Activated naive CD4-positive, alpha-beta T cell treated with anti-CD3 and anti-CD28 coated beads, Interleukin-2, amount 50 U/mL, for 24 hours (primary cell): ENCODE results near the gene FYB1.
A peak's percentile ranks its signal among the peaks of the same experiment; 100 is the strongest.

Experiments used
- H3K27ac Mint-ChIP-seq: one replicate; pipeline ENCODE4 v1.8.0; 2021; ENCODE audit warnings: mild to moderate bottlenecking, mixed read lengths
- H3K27me3 Mint-ChIP-seq: one replicate; pipeline ENCODE4 v1.8.0; 2021; ENCODE audit warnings: mixed read lengths
- H3K36me3 Mint-ChIP-seq: one replicate; pipeline ENCODE4 v1.8.0; 2021; ENCODE audit warnings: mixed read lengths
- H3K4me1 Mint-ChIP-seq: one replicate; pipeline ENCODE4 v1.8.0; 2021; ENCODE audit warnings: mixed read lengths
- H3K4me3 Mint-ChIP-seq: one replicate; pipeline ENCODE4 v1.8.0; 2021; ENCODE audit warnings: mild to moderate bottlenecking, mixed read lengths
- H3K9me3 Mint-ChIP-seq: one replicate; pipeline ENCODE4 v1.8.0; 2021; ENCODE audit warnings: mixed read lengths

The FYB1 gene

DNA sequence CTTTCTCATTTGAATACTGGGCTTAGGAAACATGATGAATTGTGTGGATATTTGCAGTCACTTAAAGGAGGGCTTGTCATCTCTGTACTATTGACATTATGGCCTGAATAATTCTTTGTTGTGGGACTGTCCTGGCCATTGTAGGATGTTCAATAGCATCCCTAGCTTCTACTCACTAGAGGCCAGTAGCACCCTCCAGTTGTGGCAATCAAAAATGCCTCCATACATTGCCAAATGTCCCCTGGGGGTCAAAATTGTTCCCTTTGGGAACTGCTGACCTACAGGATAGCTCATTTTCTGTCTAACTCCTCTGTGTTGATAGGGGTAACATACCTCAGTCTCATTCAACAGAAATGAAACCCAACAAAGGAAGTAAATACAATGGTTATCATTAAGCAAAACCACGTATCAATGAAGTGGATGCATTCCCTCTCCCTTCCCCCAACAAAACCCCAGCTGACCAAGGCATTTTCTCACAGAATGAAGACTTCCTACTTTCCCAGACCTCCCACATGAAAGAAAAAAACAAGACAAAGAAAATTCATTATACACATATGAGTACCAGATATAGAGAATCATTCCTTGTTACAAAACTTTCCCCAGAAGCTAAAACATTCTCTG is 18.1 kb downstream of the FYB1 start:
- Mint-ChIP-seq H3K4me3 (peak overlapping the region; percentile 94), H3K4me1 (peaks cover 46% of the 10 kb centered on the region), H3K36me3 (peaks cover 2% of the 10 kb centered on the region), H3K9me3 (no peaks in the 10 kb centered on the region), H3K27me3 (no peaks in the 10 kb centered on the region), H3K27ac (peak overlapping the region; percentile 97)

DNA sequence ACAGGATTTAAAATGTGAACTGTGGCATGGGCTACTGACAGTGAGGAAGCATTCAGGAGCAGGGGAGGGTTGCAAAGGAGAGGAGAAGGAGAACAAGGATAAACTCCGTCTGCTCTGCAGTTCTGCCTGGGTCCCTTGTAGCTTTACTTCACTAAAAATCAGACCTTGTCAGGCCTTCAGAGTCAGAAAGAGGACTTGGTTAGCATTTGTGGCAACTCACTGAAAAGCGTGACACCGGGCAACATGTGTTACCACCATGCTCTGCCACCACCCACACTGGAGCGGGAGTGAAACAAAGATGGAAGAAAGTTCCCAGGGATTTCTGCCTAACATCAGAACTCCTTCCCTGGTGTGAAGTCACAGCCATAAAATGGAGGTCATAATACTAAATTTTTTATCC is 19.3 kb downstream of the FYB1 start:
- peak overlapping the region; percentile 94 for H3K4me3 Mint-ChIP-seq
- H3K9me3 Mint-ChIP-seq: no peaks in the 10 kb centered on the region
- H3K36me3 Mint-ChIP-seq: peaks cover 2% of the 10 kb centered on the region
- H3K4me1 Mint-ChIP-seq: peaks cover 42% of the 10 kb centered on the region
- no peaks in the 10 kb centered on the region for H3K27me3 Mint-ChIP-seq
- peak overlapping the region; percentile 97 for H3K27ac Mint-ChIP-seq

DNA sequence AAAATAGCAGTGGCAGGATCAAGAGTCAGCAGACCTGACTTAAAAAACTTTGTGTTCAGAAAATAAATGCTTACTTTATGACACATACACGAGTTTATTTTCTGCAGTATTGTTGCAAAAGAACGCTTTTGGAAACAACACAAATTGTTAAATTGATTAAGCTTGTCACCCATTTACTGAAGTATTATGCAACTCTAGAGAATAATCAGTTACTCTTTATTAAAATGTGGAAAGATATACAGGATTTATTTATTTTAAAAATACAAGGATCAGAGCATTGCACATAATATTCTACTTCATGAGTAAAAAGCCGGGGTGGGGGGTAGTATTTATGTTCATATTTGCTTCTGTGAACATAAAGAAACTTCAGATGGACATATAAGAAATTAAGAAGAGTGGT is 20.0 kb downstream of the FYB1 start:
- Mint-ChIP-seq H3K4me3 (peak overlapping the region; percentile 94), H3K27me3 (no peaks in the 10 kb centered on the region), H3K27ac (peak overlapping the region; percentile 97), H3K4me1 (peaks cover 42% of the 10 kb centered on the region), H3K36me3 (peaks cover 5% of the 10 kb centered on the region), H3K9me3 (no peaks in the 10 kb centered on the region)

DNA sequence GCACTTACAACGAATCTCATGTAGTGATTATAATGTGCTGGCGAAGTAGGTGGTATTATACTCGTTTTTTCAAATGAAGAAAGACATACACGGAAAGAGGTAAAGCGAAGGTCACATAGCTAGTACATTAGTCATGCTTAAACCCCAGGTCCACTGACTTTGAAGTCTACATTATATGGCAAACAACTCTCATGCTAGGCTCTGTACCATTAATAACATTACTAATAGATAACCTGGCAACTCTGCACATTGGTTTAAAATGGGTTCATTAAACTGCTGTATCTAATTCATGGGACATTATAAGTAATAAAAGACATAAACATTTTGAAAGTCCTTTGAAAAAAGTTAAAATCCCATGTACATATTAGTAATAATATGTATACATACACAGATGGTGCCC is 21.2 kb downstream of the FYB1 start:
- no peaks in the 10 kb centered on the region for H3K9me3 Mint-ChIP-seq
- peaks cover 44% of the 10 kb centered on the region for H3K4me1 Mint-ChIP-seq
- peak overlapping the region; percentile 77 for H3K27ac Mint-ChIP-seq
- peaks cover 5% of the 10 kb centered on the region for H3K36me3 Mint-ChIP-seq
- no peaks in the 10 kb centered on the region for H3K27me3 Mint-ChIP-seq
- peak overlapping the region; percentile 85 for H3K4me3 Mint-ChIP-seq

DNA sequence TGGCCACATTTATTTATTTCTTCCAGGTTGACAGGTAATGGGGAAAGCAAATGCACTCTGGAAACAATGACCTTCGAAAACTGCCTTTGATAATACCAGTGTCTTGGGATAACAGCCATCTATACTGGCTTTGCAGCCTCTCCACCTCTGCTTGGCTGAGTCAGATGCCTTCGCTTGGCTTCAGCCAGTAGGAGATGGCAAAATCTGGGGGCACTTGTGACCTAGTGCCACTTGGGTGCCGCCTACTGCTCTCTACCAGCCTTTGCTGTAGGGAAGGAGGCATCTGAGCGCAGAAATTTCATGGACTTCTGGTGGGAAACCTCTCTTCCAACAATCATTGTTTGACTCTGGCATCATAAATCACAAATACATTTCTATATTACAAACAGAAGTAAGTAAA is 21.8 kb downstream of the FYB1 start:
- Mint-ChIP-seq H3K36me3 (peaks cover 5% of the 10 kb centered on the region), H3K27ac (peak overlapping the region; percentile 88), H3K27me3 (no peaks in the 10 kb centered on the region), H3K4me3 (peak overlapping the region; percentile 85), H3K4me1 (peaks cover 46% of the 10 kb centered on the region), H3K9me3 (no peaks in the 10 kb centered on the region)

DNA sequence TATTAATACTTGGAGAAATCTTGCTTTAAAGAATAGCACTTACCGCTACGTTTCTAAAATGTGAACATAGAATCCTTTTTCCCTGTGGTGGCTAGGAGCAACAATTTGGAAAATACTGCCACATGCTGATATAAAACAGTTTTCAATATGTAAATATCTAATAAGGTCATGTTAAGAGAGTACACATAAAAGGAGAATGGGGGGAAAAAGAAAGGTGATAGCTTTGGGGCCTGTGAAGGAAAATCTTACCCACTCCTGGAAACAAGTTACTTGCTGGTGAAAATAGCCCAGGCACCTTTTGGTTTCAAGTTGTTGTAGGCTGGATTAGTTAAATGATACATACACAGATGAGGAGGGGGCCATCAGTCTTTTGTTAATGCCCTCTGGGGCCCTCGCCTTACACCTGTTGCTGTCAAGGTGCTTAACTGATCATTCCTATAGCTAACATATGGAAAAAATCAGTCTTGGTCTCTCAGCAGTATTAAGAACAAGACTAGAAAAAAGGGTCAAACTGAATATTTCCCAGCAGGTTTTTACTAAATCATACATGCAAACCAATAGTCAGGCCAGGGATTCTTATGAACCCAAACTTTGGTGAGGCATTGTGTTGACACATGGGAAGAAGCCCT is 24.1 kb downstream of the FYB1 start:
- Mint-ChIP-seq H3K27ac (peak overlapping the region; percentile 99), H3K36me3 (peaks cover 5% of the 10 kb centered on the region), H3K9me3 (no peaks in the 10 kb centered on the region), H3K4me3 (peak overlapping the region; percentile 89), H3K4me1 (peaks cover 68% of the 10 kb centered on the region), H3K27me3 (no peaks in the 10 kb centered on the region)

DNA sequence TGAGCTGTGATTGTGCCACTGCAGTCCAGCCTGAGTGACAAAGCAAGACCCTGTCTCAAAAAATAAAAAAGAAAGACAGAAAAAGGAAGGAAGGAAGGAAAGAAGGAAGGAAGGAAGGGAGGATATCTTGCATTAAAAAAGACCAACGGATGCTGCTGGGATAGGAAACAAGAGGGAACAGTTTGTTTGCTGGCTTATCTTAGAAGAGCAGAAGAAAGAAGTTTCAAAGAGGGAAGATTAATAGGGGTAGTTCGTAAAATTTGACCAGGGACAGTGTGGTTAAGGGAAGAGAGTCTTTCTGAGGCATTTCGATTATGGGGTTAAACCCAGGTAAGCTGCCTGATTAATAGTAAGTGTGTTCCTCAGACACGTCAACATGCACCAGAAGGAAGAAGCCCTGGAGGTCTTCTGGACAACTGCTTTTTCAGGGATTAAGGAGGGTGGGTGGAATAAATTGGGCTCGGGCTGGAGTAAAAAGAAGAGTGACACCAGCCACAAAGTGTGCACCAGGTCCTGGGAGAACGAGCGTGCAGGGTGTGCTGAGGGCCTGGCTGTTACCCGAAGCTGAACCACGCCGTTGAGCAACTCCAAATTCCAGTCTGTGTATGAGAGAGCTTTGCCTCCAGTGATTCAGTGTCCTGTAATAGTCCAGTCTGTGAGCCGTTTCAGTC is 24.8 kb downstream of the FYB1 start:
- H3K27ac Mint-ChIP-seq: peak overlapping the region; percentile 99
- H3K4me1 Mint-ChIP-seq: peaks cover 75% of the 10 kb centered on the region
- no peaks in the 10 kb centered on the region for H3K27me3 Mint-ChIP-seq
- H3K4me3 Mint-ChIP-seq: peak overlapping the region; percentile 89
- no peaks in the 10 kb centered on the region for H3K9me3 Mint-ChIP-seq
- peaks cover 6% of the 10 kb centered on the region for H3K36me3 Mint-ChIP-seq

DNA sequence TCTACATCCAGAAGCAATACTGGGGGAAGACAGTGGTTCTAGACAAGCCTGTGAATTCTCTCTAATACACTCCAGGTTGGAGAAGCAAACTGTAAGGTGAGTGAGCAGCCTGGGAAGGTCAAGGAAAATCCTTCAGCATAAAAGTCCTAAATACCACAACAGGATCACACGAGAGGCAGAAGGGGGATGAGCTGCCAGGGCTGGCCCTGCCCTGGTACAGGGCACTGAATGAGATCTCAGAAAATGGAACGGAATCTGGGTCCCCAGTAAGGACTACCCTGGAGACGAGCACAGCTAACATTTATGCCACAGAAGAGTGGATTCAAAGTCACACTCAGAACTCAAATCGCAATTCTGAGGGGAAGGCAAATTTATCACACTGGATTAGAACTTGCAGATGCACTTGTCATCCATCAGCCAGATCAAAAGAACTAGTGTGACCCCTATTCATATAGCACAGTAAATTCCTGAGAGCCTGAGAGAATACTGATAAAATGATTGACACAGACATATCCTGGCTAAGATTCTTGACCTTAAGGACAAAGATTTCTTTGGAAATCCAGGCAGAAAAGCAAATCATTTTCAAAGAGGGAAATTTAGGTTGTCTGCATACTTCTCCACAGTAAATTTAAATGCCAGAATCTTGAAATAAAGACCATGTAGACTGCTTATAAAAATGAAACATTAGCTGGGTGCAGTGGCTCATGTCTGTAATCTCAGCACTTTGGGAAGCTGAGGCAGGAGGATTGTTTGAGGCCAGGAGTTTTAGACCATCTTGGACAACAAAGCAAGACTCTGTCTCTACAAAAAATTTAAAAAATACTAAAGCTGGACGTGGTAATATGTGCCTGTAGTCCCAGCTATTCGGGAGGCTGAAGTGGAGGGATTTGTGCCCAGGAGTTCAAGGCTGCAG is 25.6 kb downstream of the FYB1 start:
- peak overlapping the region; percentile 89 for H3K4me3 Mint-ChIP-seq
- H3K36me3 Mint-ChIP-seq: peaks cover 6% of the 10 kb centered on the region
- peaks cover 83% of the 10 kb centered on the region for H3K4me1 Mint-ChIP-seq
- H3K27me3 Mint-ChIP-seq: no peaks in the 10 kb centered on the region
- no peaks in the 10 kb centered on the region for H3K9me3 Mint-ChIP-seq
- peak overlapping the region; percentile 99 for H3K27ac Mint-ChIP-seq

DNA sequence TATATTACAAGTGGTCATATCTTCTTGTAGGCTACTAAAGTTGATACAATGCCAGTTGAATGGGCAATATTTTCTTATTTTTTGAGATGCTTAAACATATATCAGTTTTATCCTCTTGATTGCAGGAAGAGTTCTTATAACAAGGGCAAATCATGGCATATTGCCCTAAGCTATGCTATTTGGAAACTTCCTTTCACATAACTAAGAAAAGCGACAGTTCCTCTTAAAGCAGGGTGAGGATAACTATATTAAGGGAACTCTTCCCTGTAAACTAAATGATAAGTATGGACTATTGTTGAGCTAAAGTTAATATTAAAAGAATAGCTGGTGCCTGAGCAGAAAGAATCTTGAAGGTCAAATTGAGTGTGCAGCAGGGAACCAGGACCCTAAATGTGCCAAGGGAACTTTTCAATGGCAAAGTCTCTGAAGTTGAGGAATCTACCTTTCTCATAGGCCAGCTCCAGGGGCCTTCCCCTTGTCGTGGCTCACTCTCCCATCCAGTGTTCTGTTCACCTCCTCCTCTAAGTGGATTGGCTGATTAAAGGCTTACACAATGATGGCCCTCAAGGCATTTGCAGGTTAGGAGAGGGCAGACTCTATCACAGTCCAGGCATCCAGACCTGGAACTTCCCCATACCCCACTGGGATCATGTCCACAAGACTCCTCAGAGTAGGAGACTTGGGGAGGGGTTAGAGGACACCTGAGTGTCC is 26.8 kb downstream of the FYB1 start:
- Mint-ChIP-seq H3K27ac (peak overlapping the region; percentile 99), H3K4me1 (peaks cover 94% of the 10 kb centered on the region), H3K27me3 (no peaks in the 10 kb centered on the region), H3K9me3 (no peaks in the 10 kb centered on the region), H3K4me3 (peak overlapping the region; percentile 89), H3K36me3 (peaks cover 6% of the 10 kb centered on the region)

DNA sequence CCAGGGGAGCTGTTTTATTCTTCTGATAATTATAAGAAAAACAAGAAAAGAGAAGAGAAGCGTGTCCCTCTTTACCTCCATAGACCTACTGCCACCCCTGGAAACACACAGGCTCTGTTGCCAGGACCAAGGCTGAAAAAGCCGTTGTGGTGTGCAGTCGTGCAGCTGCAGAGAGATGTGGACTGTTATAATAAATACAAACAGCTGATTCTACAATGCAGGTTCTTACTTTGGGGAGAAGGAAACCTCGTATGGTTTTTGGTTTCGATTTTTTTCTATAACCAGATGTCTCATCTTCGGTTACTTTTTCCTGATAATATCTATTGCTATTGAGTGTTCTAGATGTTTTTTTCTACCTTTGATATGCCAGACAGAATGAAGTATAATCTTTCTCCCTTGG is 28.1 kb downstream of the FYB1 start:
- peaks cover 5% of the 10 kb centered on the region for H3K36me3 Mint-ChIP-seq
- H3K27ac Mint-ChIP-seq: peak overlapping the region; percentile 99
- H3K4me1 Mint-ChIP-seq: peaks cover 94% of the 10 kb centered on the region
- no peaks in the 10 kb centered on the region for H3K27me3 Mint-ChIP-seq
- H3K9me3 Mint-ChIP-seq: no peaks in the 10 kb centered on the region
- H3K4me3 Mint-ChIP-seq: peak overlapping the region; percentile 86

DNA sequence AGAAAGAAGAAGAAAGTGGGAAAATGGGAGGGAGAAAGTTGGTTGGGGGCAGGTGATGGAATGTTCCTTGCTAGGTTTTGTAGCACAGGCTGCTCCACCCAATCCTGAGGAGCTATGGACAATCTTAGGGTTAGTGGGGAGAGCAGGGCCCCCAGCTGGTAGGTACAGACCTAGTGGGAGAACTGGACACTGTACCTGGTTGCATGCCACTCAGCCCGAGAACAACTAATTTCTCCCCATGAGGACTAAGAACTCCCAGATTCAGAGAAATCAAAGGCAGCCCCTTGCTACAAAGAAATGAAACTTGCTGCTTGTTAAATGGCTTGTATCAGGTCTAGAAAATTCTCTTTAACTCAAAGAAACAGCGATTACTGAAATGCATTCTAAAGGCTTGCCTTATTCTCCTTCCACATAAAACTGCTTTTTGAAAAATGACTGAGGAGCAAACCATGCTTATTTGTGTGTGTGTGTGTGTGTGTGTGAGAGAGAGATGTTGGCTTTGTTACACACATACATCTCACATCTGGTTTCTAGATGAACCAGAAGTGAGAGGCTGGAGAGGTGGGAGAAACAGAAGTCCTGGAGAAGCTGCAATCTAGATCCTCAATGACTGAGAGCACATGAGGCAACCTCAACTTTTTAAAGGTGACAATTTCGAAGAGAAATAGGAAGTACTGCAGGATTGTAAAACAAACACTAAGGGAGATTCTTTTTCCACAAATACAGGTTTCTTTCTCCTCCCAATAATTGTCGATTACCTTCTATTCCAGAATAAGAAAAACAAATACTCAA is 28.9 kb downstream of the FYB1 start:
- Mint-ChIP-seq H3K9me3 (no peaks in the 10 kb centered on the region), H3K27ac (peak overlapping the region; percentile 99), H3K4me1 (peaks cover 98% of the 10 kb centered on the region), H3K4me3 (peak overlapping the region; percentile 86), H3K27me3 (no peaks in the 10 kb centered on the region), H3K36me3 (peaks cover 5% of the 10 kb centered on the region)

DNA sequence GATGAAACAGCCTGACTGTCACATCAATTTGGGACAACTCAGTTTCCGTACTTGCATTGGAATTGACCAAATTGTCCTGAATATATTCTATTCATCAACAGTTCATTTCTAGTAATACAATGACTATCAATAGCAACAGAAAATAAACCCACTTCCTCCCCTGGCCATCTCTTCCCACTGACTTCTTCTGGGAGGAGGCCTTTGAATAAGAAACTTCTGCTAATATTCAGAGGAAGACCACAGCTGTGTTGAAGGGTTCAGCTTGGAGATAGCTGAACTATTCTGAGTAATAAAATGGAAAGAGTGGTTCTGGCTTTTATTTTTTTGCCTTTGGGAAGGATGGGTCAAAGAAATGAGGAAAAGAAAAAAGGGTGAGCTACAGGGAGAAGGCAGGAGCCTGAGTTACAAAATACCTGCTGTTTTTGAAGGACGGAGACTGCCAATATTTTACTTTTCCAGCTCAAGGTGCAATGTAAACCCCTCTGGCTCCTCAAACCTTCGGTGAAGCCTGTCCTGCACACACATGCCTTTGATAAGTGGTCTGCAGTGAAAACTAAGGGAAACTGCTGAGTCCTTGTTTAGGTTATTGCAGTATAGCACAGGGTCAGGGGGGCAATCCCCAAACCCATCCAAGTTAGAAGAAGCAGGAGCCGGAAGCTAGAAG is 29.9 kb downstream of the FYB1 start:
- Mint-ChIP-seq H3K27ac (peak overlapping the region; percentile 99), H3K4me1 (peaks cover 98% of the 10 kb centered on the region), H3K36me3 (peaks cover 4% of the 10 kb centered on the region), H3K27me3 (no peaks in the 10 kb centered on the region), H3K9me3 (no peaks in the 10 kb centered on the region), H3K4me3 (peak overlapping the region; percentile 86)

DNA sequence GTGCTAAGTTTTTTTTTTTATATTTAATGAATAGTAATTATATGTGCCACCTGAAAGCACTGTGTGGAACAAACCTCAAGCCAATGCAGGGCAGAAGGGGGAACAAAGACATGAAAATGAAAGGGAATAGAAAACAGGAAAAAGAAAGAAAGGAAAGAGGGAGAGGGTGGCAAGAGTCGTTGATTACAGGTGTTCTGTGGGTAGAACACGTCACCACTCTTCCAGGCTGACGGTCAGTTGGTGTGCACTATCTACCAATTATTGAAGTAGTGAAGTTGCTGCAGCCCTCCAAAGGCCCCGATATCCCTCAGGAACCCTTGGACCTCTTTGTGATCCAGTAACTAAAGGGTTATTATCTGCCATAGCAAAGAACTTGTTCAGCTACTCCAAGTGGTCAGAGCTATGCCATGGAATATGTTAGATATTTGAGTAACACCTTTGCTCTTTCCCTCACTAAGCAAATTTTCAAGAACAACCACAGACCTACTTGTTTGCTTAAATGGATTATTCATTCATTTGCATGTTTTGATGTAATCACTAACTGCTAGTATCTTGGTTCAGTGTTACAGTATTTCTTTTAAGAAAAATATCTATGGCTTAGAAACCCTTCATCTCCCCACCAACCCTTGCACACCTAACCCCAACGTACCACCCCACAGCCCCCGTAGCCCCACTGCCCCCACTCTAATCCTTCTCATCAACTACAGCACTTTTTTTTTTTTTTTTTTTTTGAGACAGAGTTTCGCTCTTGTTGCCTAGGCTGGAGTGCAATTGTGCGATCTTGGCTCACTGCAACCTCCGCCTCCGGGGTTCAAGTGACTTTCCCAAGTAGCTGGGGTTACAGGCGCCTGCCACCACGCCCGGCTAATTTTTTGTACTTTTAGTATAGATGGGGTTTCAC is 31.3 kb downstream of the FYB1 start:
- Mint-ChIP-seq H3K9me3 (no peaks in the 10 kb centered on the region), H3K36me3 (peaks cover 5% of the 10 kb centered on the region), H3K27me3 (no peaks in the 10 kb centered on the region), H3K4me1 (peaks cover 94% of the 10 kb centered on the region), H3K27ac (peak overlapping the region; percentile 99), H3K4me3 (peak overlapping the region; percentile 86)
